IgD-negative memory B cell (primary cell): ENCODE results near the gene CNOT4. TPM values are rescaled to one million over a fixed set of nuclear protein-coding genes. Genes with fewer than 3 reads are reported as not detected.
"Not testable (repeated sequence)": the region's sequence is repeated elsewhere in the genome, so short reads cannot be mapped to it uniquely, and the experiment has no call there.

Source experiments
- H3K27ac Mint-ChIP-seq, 3 donors: one replicate each; pipeline ENCODE4 v1.8.0; 2020 to 2022; ENCODE audit warnings: mild to moderate bottlenecking in 3 of 3, mixed read lengths in 3 of 3, moderate library complexity in 1 of 3
- H3K27me3 Mint-ChIP-seq: one replicate; pipeline ENCODE4 v1.8.0; 2021; ENCODE audit warnings: mixed read lengths
- H3K36me3 Mint-ChIP-seq: one replicate; pipeline ENCODE4 v1.8.0; 2020; ENCODE audit warnings: mild to moderate bottlenecking, mixed read lengths
- H3K4me1 Mint-ChIP-seq, 3 donors: one replicate each; pipeline ENCODE4 v1.8.0; 2020 to 2022; ENCODE audit warnings: mixed read lengths in 3 of 3, mild to moderate bottlenecking in 1 of 3
- H3K4me3 Mint-ChIP-seq, 4 donors: one replicate each; pipeline ENCODE4 v1.8.0; 2020 to 2022; ENCODE audit warnings: mild to moderate bottlenecking in 4 of 4, mixed read lengths in 4 of 4, moderate library complexity in 3 of 4
- H3K9me3 Mint-ChIP-seq, 3 donors: one replicate each; pipeline ENCODE4 v1.8.0; 2020 to 2021; ENCODE audit warnings: mixed read lengths in 3 of 3, mild to moderate bottlenecking in 1 of 3
- polyA plus RNA-seq: library from polyadenylated mRNA; unstranded; fragments of 300-500 nt; fragmentation: Illumina TruSeq; gene quantifications from one replicate; pipeline ENCODE4 v1.2.3, GENCODE V29; 2021

Gene CNOT4
- polyA plus RNA-seq, 1 donor from 2014 or later, result 17.7 TPM

GRCh38 chr7:135454060-135454459 is 55.8 kb downstream of the CNOT4 start:
- peaks cover 17 to 36% (median 27%) of the 10 kb centered on the region in 3 donors for H3K4me1 Mint-ChIP-seq
- H3K4me3 Mint-ChIP-seq, result no peak overlapping the region
- H3K27ac Mint-ChIP-seq, result no peak overlapping the region
- H3K9me3 Mint-ChIP-seq, result no peaks in the 10 kb centered on the region
- peaks cover 3% of the 10 kb centered on the region for H3K36me3 Mint-ChIP-seq
- H3K27me3 Mint-ChIP-seq, result no peaks in the 10 kb centered on the region

DNA sequence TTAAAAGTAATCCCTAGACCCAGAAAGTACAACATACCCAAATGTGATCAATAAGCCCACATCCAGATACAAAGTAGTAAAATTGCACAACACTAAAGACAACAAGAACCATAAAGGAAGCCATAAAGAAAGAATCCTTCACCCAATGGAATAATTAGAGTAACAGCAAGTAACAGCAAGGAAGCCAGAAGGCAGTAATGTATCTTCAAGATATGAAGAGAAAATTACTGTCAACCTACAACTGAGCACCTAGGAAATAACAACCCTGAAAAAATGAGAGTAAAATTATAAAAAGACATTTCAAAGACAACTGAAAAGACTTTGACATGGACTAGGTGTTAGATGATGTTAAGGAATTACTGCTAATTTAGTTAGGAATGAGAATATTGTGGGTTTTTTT is 60.5 kb downstream of the CNOT4 start:
- Mint-ChIP-seq H3K27me3 (no peaks in the 10 kb centered on the region), H3K9me3 (no peaks in the 10 kb centered on the region), H3K36me3 (peaks cover 11% of the 10 kb centered on the region), H3K4me1 (peaks cover 18 to 28% (median 24%) of the 10 kb centered on the region in 3 donors), H3K4me3 (peak overlapping the region in 1 of 4 donors; percentile 3), H3K27ac (peak overlapping the region in 1 of 3 donors; percentile 33)

- H3K27me3 Mint-ChIP-seq, result no peaks in the 10 kb centered on the region
- peak overlapping the region in 1 of 3 donors; percentile 33 for H3K27ac Mint-ChIP-seq
- peaks cover 16 to 26% (median 20%) of the 10 kb centered on the region in 3 donors for H3K4me1 Mint-ChIP-seq
- H3K36me3 Mint-ChIP-seq, result peaks cover 11% of the 10 kb centered on the region
- no peak overlapping the region for H3K4me3 Mint-ChIP-seq
- no peaks in the 10 kb centered on the region for H3K9me3 Mint-ChIP-seq
These were observed 61.1 kb downstream of the CNOT4 start for GRCh38 chr7:135448753-135449152.

DNA sequence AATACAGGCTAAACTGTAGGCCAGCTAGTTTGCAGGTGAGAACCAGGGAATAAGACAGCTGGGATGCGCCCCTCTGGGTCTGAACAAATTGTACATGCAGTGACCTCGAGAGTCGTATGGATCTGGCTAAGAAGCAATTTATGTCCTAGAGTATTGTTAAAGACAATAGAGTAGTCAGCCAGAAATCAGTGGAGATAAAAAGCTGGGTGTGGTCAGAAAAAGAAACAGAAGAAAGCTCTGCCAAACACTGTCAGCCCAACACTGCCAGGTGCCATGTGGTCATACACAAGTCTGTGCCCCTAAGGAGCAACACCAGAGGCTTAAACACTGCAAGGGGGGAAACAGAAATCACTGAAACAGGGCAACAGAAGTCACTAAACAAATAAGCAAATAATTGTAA is 62.2 kb downstream of the CNOT4 start:
- H3K36me3 Mint-ChIP-seq, result peaks cover 11% of the 10 kb centered on the region
- peaks cover 20 to 24% (median 21%) of the 10 kb centered on the region in 3 donors for H3K4me1 Mint-ChIP-seq
- peak overlapping the region in 1 of 3 donors; percentile 19 for H3K27ac Mint-ChIP-seq
- no peaks in the 10 kb centered on the region for H3K9me3 Mint-ChIP-seq
- no peak overlapping the region for H3K4me3 Mint-ChIP-seq
- no peaks in the 10 kb centered on the region for H3K27me3 Mint-ChIP-seq

GRCh38 chr7:135445690-135446089 is 64.2 kb downstream of the CNOT4 start:
- no peak overlapping the region for H3K27ac Mint-ChIP-seq
- H3K9me3 Mint-ChIP-seq, result no peaks in the 10 kb centered on the region
- peaks cover 11% of the 10 kb centered on the region for H3K36me3 Mint-ChIP-seq
- H3K4me3 Mint-ChIP-seq, result no peak overlapping the region
- peaks cover 21 to 23% (median 21%) of the 10 kb centered on the region in 3 donors for H3K4me1 Mint-ChIP-seq
- H3K27me3 Mint-ChIP-seq, result no peaks in the 10 kb centered on the region

DNA sequence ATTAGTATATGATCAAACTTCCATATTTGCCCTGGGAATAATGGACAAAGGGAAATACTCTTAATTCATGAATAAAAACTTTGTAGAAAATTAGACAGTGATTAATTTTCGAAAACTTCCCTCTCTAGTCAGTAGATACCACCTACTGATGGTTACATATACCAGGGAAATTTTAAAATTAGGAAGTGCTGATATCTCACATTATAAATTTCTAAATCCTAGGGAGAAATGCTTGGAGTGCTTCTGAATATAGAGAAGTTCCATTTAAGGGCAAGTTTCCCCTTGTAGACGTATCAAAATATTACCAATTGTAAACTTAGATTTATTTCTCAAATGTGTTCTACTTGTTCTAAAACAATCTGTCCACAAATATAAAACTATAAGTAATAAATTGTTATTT is 64.6 kb downstream of the CNOT4 start:
- Mint-ChIP-seq H3K36me3 (peaks cover 11% of the 10 kb centered on the region), H3K4me1 (peaks cover 22 to 23% (median 22%) of the 10 kb centered on the region in 3 donors)
- H3K27me3 Mint-ChIP-seq, H3K4me3 Mint-ChIP-seq, H3K9me3 Mint-ChIP-seq, H3K27ac Mint-ChIP-seq: not testable (repeated sequence)

GRCh38 chr7:135441791-135442190 is 68.1 kb downstream of the CNOT4 start:
- peaks cover 5% of the 10 kb centered on the region for H3K36me3 Mint-ChIP-seq
- H3K27ac Mint-ChIP-seq, result no peak overlapping the region
- H3K9me3 Mint-ChIP-seq, result no peaks in the 10 kb centered on the region
- H3K4me1 Mint-ChIP-seq, result peaks cover 8 to 15% (median 11%) of the 10 kb centered on the region in 3 donors
- H3K27me3 Mint-ChIP-seq, result no peaks in the 10 kb centered on the region
- no peak overlapping the region for H3K4me3 Mint-ChIP-seq

DNA sequence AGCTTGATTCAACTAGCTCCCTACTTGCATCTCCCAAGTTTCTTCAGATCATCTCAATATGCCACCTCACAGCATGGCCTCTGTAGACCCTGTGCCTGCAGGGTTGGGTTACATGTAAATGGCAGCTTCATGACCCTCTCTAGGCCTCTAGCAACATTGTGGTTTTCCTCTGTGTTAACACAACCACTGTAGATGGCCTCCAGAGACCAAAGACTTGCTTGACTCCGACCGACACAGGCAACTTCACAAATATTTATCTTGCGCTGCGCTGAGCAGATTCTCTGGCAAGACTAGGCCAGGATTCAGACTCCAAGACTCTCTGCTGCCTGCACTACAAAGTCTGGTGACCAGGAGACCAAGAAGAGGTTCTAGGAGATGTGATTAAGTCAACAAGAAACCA is 75.9 kb downstream of the CNOT4 start:
- H3K36me3 Mint-ChIP-seq, result peaks cover 19% of the 10 kb centered on the region
- no peaks in the 10 kb centered on the region for H3K27me3 Mint-ChIP-seq
- peaks cover 3 to 7% (median 4%) of the 10 kb centered on the region in 3 donors for H3K9me3 Mint-ChIP-seq
- H3K4me1 Mint-ChIP-seq, result peaks cover 6 to 25% (median 20%) of the 10 kb centered on the region in 3 donors
- no peak overlapping the region for H3K4me3 Mint-ChIP-seq
- no peak overlapping the region for H3K27ac Mint-ChIP-seq

DNA sequence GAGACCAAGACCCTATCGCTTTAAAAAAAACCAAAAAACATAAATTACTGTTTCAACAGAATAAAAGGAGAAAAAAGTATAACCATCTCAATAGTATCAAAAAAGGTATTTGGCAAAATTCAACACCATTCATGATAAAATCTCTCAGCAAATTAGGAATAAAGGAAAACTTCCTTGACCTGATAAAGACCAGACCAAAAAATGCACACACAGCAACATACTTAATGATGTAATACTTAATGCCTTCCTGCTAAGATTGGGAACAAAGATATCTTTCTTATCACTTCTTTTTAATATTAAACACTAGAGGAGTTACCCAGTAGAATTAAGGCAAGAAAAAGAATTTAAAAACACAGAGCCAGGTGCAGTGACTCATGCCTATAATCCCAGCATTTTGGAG is 79.3 kb downstream of the CNOT4 start:
- Mint-ChIP-seq H3K4me3 (peak overlapping the region in 1 of 4 donors; percentile 52), H3K27ac (no peak overlapping the region), H3K27me3 (no peaks in the 10 kb centered on the region), H3K36me3 (peaks cover 18% of the 10 kb centered on the region), H3K4me1 (peaks cover 9 to 40% (median 25%) of the 10 kb centered on the region in 3 donors), H3K9me3 (peaks cover 3 to 6% (median 4%) of the 10 kb centered on the region in 3 donors)

- Mint-ChIP-seq H3K4me1 (peaks cover 9 to 49% (median 22%) of the 10 kb centered on the region in 3 donors), H3K27me3 (no peaks in the 10 kb centered on the region), H3K27ac (no peak overlapping the region), H3K9me3 (no peaks in the 10 kb centered on the region), H3K4me3 (no peak overlapping the region), H3K36me3 (peaks cover 5% of the 10 kb centered on the region)
These were observed 81.0 kb downstream of the CNOT4 start for GRCh38 chr7:135428879-135429278.

DNA sequence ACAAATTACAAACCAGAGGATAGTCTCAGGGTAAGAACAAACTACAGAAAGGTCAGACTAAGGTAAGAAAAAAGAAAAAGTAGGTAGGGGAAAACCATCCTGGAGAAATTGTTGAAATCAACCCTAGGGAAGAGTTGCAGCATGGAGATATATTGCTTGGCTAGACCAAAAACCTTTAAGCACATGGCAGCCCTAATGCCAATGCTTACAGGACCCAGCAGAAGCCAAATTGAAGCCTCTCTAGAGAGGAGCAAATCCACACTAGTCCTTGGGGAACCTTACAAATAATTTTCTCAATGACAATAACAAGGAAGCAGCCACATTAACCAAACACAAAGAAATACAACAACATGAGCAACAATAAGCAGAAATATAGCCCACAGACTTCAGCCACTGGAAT is 81.9 kb downstream of the CNOT4 start:
- H3K27ac Mint-ChIP-seq, result no peak overlapping the region

GRCh38 chr7:135427166-135427565 is 82.7 kb downstream of the CNOT4 start:
- Mint-ChIP-seq H3K27me3 (no peaks in the 10 kb centered on the region), H3K27ac (peak overlapping the region in 1 of 3 donors; percentile 54), H3K4me1 (peaks cover 8 to 56% (median 22%) of the 10 kb centered on the region in 3 donors), H3K4me3 (no peak overlapping the region), H3K9me3 (no peaks in the 10 kb centered on the region), H3K36me3 (peaks cover 3% of the 10 kb centered on the region)

More for the DNA sequence above, 81.9 kb downstream of the CNOT4 start:
- Mint-ChIP-seq H3K36me3 (peaks cover 5% of the 10 kb centered on the region), H3K27me3 (no peaks in the 10 kb centered on the region), H3K4me3 (peak overlapping the region in 1 of 4 donors; percentile 67), H3K4me1 (peaks cover 7 to 55% (median 22%) of the 10 kb centered on the region in 3 donors), H3K9me3 (no peaks in the 10 kb centered on the region)

- H3K27me3 Mint-ChIP-seq, result no peaks in the 10 kb centered on the region
- no peak overlapping the region for H3K27ac Mint-ChIP-seq
- no peak overlapping the region for H3K4me3 Mint-ChIP-seq
- peaks cover 4 to 45% (median 19%) of the 10 kb centered on the region in 3 donors for H3K4me1 Mint-ChIP-seq
- H3K9me3 Mint-ChIP-seq, result no peaks in the 10 kb centered on the region
- peaks cover 3% of the 10 kb centered on the region for H3K36me3 Mint-ChIP-seq
These were observed 84.9 kb downstream of the CNOT4 start for GRCh38 chr7:135425036-135425435.

DNA sequence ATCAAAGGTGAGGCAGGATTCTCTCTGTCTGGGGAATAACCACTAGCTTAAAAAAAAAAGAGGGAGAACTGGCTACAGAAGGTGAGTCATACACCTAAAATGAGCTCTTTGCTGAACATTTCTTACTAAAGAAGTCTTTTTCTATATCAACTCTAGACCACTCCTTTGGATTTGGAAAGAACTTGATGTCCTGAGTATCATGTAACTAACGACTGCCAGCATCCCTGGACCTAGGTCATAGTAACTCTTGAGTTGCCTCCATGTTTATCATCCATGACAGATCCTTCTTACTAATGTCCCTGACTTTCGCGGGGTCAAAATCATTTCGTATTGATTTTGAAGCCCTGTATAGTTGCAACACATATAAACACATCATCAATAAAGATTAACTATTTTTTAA is 89.1 kb downstream of the CNOT4 start:
- H3K27me3 Mint-ChIP-seq, result no peaks in the 10 kb centered on the region
- peaks cover 1 to 18% (median 6%) of the 10 kb centered on the region in 3 donors for H3K4me1 Mint-ChIP-seq
- peaks cover 10% of the 10 kb centered on the region for H3K36me3 Mint-ChIP-seq
- H3K27ac Mint-ChIP-seq, result no peak overlapping the region
- H3K4me3 Mint-ChIP-seq, result no peak overlapping the region
- no peaks in the 10 kb centered on the region for H3K9me3 Mint-ChIP-seq

DNA sequence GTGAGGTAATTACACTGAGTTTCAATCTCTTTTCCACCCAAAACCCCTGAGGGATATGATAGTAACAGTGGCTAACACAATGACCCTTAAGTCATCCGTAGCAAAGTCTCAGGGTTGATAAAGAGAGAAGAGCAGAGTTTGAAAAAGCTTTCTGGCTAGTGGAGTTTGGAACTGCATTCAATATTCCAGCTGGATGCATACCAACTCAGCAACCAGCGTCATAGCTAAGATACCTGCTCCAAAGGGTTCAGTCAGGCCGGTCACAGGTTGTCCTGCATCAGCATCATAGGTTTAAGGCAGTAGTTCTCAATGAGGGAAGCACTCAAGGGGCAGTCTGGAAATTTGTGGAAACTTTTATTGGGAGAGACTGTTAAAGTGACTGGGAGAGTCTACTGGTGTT is 93.5 kb downstream of the CNOT4 start:
- Mint-ChIP-seq H3K27ac (no peak overlapping the region), H3K9me3 (no peaks in the 10 kb centered on the region), H3K4me3 (no peak overlapping the region), H3K4me1 (no peaks in the 10 kb centered on the region), H3K27me3 (no peaks in the 10 kb centered on the region), H3K36me3 (peaks cover 11% of the 10 kb centered on the region)

GRCh38 chr7:135414850-135415439 is 95.0 kb downstream of the CNOT4 start:
- Mint-ChIP-seq H3K4me1 (no peaks in the 10 kb centered on the region), H3K9me3 (no peaks in the 10 kb centered on the region), H3K27ac (no peak overlapping the region), H3K27me3 (no peaks in the 10 kb centered on the region), H3K4me3 (no peak overlapping the region), H3K36me3 (peaks cover 11% of the 10 kb centered on the region)
